Esophagus muscularis mucosa (tissue), 4 donors: ENCODE data around the gene ERVW-1. TPM values are rescaled to one million over a fixed set of nuclear protein-coding genes. Genes with fewer than 3 reads are reported as not detected.
A peak's percentile ranks its signal among the peaks of the same experiment; 100 is the strongest.
"Not testable (repeated sequence)": the region's sequence is repeated elsewhere in the genome, so short reads cannot be mapped to it uniquely, and the experiment has no call there.

Experiments
- DNase-seq: peaks from one replicate; pipeline ENCODE4 v3.0.0-alpha.2; 2017; ENCODE audit errors: extremely low spot score
- H3K27ac ChIP-seq, 4 donors: fragments of 200-600 bp; sonication (generic); replicated peaks in 1 of 4; 1 replicate in 3 of 4; 2 replicates in 1 of 4; pipeline ENCODE4 v1.5.1; 2016 to 2019; ENCODE audit warnings: mild to moderate bottlenecking in 1 of 4
- H3K27me3 ChIP-seq, 4 donors: fragments of 200-600 bp; sonication (generic); one replicate each; pipeline versions ENCODE4 v1.5.1 to v1.6.0; 2016 to 2019
- H3K36me3 ChIP-seq, 4 donors: fragments of 200-600 bp; sonication (generic); one replicate each; pipeline ENCODE4 v1.5.1; 2016 to 2019
- H3K4me1 ChIP-seq, 4 donors: fragments of 200-600 bp; sonication (generic); one replicate each; pipeline ENCODE4 v1.5.1; 2016 to 2019
- H3K4me3 ChIP-seq, 4 donors: fragments of 200-600 bp; sonication (generic); 1 replicate in 2 of 4; 2 replicates in 2 of 4; pipeline ENCODE4 v1.5.1; 2016 to 2019; ENCODE audit warnings: mild to moderate bottlenecking in 4 of 4, moderate library complexity in 1 of 4
- H3K9me3 ChIP-seq, 4 donors: fragments of 200-600 bp; sonication (generic); 1 replicate in 3 of 4; 2 replicates in 1 of 4; pipeline ENCODE4 v1.5.1; 2016 to 2019
- EP300 ChIP-seq: sonication (generic); formaldehyde crosslinking; IDR thresholded peaks from one replicate; pipeline ENCODE4 v1.6.1; 2017; ENCODE audit warnings: antibody characterized with exemption
- POLR2A ChIP-seq: fragments of 450-650 bp; IDR thresholded peaks from one replicate; pipeline ENCODE4 v1.6.1; 2017; ENCODE audit warnings: antibody characterized with exemption, moderate library complexity, mild to moderate bottlenecking, low read depth
- POLR2AphosphoS5 ChIP-seq, 2 donors: sonication (generic); formaldehyde crosslinking; IDR thresholded peaks; one replicate each; pipeline ENCODE4 v1.6.1; 2017; ENCODE audit warnings: antibody characterized with exemption in 2 of 2
- WGBS: methylation state at CpG from one replicate; pipeline ENCODE4 v1.1.5; 2018; 5-methylcytosine and 5-hydroxymethylcytosine counted together
- intact Hi-C: fragments of 100-400 bp; cut with DNase I; formaldehyde crosslinking; loops from one replicate; pipeline ENCODE4 v1.15.1; 2023
- total RNA-seq, 4 donors: library from RNA; depleted of rRNA; stranded (reverse); fragments of >200 nt; gene quantifications; one replicate each; pipeline versions ENCODE4 v1.1.0 to v1.2.1, GENCODE V29; 2016
- TF ChIP-seq, protein P1 (sequence below), 3 experiments: fragments of 200-600 bp in 2 of 3; fragments of 450-650 bp in 1 of 3; sonication (generic) in 2 of 3; IDR thresholded peaks; one replicate each; pipeline ENCODE4 v1.5.1; 2017 to 2019; ENCODE audit warnings: antibody characterized with exemption in 3 of 3, mild to moderate bottlenecking in 2 of 3, moderate library complexity in 1 of 3

ERVW-1 gene
- total RNA-seq, 4 donors from 2014 or later, result not detected

DNA sequence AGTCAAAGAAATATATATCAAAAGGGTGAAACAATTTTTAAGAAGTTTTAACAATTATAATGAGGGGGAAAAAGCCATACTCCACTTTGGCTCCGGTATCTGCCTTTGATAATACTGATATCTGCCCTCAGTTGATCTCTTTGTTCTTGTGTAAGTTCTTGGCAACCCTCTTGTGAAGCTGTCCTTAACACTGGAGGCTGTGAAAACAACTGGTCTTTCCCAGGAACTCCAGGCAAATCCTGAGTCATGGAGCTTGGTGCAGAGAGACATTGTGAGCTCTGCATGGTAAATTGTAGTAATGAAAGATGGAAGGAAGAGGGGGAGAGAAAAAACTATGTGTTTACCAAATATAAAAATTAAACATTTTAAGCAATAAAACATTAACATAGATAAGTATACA, 11.9 kb upstream of the ERVW-1 start:
- Histone ChIP-seq H3K4me1 (no peaks in the 10 kb centered on the region), H3K27me3 (no peaks in the 10 kb centered on the region), H3K4me3 (no peak overlapping the region), H3K9me3 (no peaks in the 10 kb centered on the region), H3K36me3 (peaks cover 53 to 98% (median 84%) of the 10 kb centered on the region in 4 donors), H3K27ac (no peak overlapping the region)
- WGBS, result 90% methylated on average over 1 of the region's 1 CpG
- DNase-seq, result no peak
- no peak for TF ChIP-seq POLR2AphosphoS5 (IDR thresholded peaks at IDR 0.05)
- TF ChIP-seq POLR2A, result no peak
- TF ChIP-seq, protein P1, sequence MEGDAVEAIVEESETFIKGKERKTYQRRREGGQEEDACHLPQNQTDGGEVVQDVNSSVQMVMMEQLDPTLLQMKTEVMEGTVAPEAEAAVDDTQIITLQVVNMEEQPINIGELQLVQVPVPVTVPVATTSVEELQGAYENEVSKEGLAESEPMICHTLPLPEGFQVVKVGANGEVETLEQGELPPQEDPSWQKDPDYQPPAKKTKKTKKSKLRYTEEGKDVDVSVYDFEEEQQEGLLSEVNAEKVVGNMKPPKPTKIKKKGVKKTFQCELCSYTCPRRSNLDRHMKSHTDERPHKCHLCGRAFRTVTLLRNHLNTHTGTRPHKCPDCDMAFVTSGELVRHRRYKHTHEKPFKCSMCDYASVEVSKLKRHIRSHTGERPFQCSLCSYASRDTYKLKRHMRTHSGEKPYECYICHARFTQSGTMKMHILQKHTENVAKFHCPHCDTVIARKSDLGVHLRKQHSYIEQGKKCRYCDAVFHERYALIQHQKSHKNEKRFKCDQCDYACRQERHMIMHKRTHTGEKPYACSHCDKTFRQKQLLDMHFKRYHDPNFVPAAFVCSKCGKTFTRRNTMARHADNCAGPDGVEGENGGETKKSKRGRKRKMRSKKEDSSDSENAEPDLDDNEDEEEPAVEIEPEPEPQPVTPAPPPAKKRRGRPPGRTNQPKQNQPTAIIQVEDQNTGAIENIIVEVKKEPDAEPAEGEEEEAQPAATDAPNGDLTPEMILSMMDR (IDR thresholded peaks at IDR 0.05), result no peak
- no peak for TF ChIP-seq EP300
- intact Hi-C loops, result no loop called here

DNA sequence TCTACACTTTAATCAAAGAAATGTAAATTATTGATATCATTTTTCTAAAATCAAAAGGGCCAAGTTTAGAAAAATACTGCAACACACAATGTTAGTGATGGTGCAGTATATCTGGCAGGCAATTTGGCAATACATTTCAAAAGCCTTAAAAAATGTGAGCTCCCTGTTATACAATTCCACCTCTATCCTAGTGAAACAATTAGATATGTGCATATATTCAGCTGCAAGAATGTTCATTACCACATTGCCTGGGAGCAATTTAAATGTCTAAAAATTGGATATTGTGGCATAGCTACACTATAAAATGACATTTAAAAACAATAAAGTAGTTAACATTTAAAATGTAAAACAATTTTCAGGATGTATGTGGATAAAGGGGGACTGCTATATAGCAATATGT, 10.1 kb upstream of the ERVW-1 start:
- H3K27me3 ChIP-seq, result no peaks in the 10 kb centered on the region
- no peak overlapping the region for H3K4me3 ChIP-seq
- TF ChIP-seq, protein P1 (IDR thresholded peaks at IDR 0.05), result no peak
- no peak for TF ChIP-seq POLR2A
- no peak for TF ChIP-seq EP300
- intact Hi-C loops, result no loop called here
- H3K36me3 ChIP-seq, result peaks cover 37 to 88% (median 67%) of the 10 kb centered on the region in 4 donors
- no peaks in the 10 kb centered on the region for H3K4me1 ChIP-seq
- H3K27ac ChIP-seq, result no peak overlapping the region
- DNase-seq, result no peak
- H3K9me3 ChIP-seq, result no peaks in the 10 kb centered on the region

DNA sequence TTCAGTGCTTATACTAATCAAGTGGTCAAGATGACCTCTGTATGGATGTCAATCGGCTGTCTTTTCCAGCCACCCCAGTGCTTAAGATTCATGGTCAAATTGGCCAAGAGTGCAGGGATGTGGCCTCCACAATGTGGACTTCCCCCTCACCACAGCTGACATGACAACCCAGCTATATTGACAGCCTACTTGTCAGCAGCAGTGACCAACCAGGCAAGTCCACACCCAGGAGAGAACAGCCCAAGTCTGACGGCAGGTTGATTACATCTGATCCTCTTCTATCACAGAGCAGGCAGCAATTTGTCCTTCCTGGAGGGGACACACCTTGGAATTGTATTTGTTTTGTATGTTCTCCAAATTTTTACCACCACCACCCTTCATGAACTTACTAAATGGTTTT, 8.2 kb upstream of the ERVW-1 start:
- WGBS, result 90% methylated on average over 2 of the region's 2 CpGs
- TF ChIP-seq POLR2AphosphoS5 (IDR thresholded peaks at IDR 0.05) (no peak), EP300 (no peak), POLR2A (no peak)
- TF ChIP-seq, protein P1 (IDR thresholded peaks at IDR 0.05), result no peak

DNA sequence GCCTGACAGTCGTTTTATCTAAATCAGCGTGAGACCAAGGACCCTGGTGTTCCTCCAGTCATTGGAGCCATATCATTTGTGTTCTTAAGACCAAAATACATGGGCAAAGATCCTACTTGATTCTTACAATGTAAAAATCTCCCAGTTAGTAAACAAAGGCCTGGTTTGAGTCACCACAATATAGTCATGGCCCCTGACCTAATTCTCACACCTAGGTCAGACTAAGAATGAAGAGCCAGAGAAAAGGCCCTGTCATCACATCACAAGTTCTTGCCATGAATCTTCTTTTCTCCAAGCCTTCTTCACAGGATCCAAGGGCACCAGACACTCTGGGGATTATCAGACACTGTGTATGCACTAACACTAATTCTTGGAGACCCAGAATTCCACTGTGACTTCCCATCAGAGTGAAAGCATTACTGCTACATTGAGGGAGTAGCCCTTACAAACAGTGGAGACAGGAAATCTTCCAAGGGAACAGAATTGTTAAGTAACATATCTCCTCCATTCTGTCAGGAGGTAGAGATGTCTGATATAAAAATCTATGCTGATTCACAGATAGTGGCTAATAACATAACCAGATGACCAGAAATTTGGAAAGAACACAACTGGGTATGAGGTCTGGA, 7.6 kb upstream of the ERVW-1 start:
- Histone ChIP-seq H3K9me3 (no peaks in the 10 kb centered on the region), H3K4me3 (no peak overlapping the region), H3K27ac (no peak overlapping the region), H3K4me1 (no peaks in the 10 kb centered on the region), H3K36me3 (peaks cover 25 to 64% (median 45%) of the 10 kb centered on the region in 4 donors), H3K27me3 (no peaks in the 10 kb centered on the region)
- DNase-seq, result no peak
- no peak for TF ChIP-seq EP300
- intact Hi-C loops, result no loop called here
- 92% methylated on average over 2 of the region's 2 CpGs for WGBS

More for the DNA sequence above, 8.2 kb upstream of the ERVW-1 start:
- Histone ChIP-seq H3K27me3 (no peaks in the 10 kb centered on the region), H3K27ac (no peak overlapping the region), H3K4me3 (no peak overlapping the region), H3K4me1 (no peaks in the 10 kb centered on the region), H3K36me3 (peaks cover 26 to 69% (median 49%) of the 10 kb centered on the region in 4 donors), H3K9me3 (no peaks in the 10 kb centered on the region)
- no peak for DNase-seq
- intact Hi-C loops, result no loop called here

DNA sequence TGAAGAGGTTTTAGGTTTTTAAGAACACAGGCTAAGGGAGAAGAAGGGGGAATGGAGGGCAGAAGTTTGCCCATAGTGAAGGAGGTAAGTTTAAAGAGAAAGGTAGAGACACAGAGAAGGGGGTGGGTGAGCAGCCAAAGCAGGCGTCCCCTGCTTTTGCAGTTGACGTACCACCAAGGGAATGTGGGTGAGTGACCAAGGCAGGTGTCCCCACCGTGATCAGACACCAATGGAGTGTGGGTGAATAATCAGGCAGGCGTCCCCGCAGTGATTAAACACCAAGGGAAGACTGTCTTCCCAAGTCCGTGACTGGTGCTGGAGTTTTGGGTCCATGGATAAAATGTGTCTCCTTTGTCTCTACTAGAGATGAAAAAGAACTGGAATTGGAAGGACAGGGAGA, 6.5 kb upstream of the ERVW-1 start:
- peaks cover 15 to 52% (median 35%) of the 10 kb centered on the region in 4 donors for H3K36me3 ChIP-seq
- 87% methylated on average over 6 of the region's 6 CpGs for WGBS
- H3K27me3 ChIP-seq, DNase-seq, intact Hi-C loops, H3K4me1 ChIP-seq, H3K4me3 ChIP-seq, H3K9me3 ChIP-seq, H3K27ac ChIP-seq: not testable (repeated sequence)

DNA sequence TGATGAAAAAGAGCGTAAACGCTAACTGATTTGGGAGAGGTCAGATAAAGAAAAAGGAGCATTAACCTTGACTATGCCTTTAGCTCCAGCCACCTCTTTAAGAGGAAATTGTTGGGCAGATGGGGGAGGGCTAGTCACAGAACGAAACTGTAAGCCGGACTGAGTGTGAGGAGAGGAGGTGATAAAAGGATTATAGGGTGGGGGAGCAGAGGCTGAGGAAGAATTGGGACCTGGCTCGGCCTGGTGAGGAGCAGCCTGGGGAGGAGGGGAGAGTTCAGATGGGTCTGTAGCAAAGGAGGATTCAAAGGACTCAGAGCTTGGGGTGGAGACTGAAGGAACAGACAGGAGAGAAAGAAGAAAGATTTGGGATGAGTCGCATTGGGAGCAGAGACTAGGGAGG, 5.9 kb upstream of the ERVW-1 start:
- H3K9me3 ChIP-seq, H3K4me3 ChIP-seq, H3K4me1 ChIP-seq, intact Hi-C loops, H3K27ac ChIP-seq, DNase-seq, H3K27me3 ChIP-seq: not testable (repeated sequence)
- H3K36me3 ChIP-seq, result peaks cover 9 to 51% (median 33%) of the 10 kb centered on the region in 4 donors
- 76% methylated on average over 6 of the region's 6 CpGs for WGBS

DNA sequence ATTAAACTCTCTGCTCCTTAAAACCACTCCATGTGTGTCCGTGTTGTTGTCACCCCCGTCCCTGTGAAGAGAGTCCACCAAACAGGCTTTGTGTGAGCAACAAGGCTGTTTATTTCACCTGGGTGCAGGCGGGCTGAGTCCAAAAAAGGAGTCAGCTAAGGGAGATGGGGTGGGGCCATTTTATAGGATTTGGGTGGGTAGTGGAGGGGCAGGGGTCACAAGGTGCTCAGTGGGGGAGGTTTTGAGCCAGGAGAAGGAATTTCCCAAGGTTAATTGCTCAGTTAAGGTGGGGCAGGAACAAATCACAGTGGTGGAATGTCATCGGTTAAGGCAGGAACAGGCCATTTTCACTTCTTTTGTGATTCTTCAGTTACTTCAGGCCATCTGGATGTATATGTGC, 1.4 kb upstream of the ERVW-1 start:
- H3K27me3 ChIP-seq, intact Hi-C loops, H3K27ac ChIP-seq, H3K4me3 ChIP-seq, H3K9me3 ChIP-seq, H3K4me1 ChIP-seq: not testable (repeated sequence)
- DNase-seq, result peak; percentile 50
- 87% methylated on average over 4 of the region's 4 CpGs for WGBS
- peaks cover 0 to 50% (median 32%) of the 10 kb centered on the region in 4 donors for H3K36me3 ChIP-seq
